HG02970 (cell line): ENCODE data around the gene SPEF1.

Experiments used
- ATAC-seq: cut with Tn5 transposase; IDR thresholded peaks from one replicate; pipeline ENCODE4 v1.9.1; 2021; ENCODE audit warnings: mild to moderate bottlenecking, moderate library complexity, moderate number of reproducible peaks; ENCODE audit not compliant: unreplicated experiment, low FRiP score

SPEF1 gene

DNA sequence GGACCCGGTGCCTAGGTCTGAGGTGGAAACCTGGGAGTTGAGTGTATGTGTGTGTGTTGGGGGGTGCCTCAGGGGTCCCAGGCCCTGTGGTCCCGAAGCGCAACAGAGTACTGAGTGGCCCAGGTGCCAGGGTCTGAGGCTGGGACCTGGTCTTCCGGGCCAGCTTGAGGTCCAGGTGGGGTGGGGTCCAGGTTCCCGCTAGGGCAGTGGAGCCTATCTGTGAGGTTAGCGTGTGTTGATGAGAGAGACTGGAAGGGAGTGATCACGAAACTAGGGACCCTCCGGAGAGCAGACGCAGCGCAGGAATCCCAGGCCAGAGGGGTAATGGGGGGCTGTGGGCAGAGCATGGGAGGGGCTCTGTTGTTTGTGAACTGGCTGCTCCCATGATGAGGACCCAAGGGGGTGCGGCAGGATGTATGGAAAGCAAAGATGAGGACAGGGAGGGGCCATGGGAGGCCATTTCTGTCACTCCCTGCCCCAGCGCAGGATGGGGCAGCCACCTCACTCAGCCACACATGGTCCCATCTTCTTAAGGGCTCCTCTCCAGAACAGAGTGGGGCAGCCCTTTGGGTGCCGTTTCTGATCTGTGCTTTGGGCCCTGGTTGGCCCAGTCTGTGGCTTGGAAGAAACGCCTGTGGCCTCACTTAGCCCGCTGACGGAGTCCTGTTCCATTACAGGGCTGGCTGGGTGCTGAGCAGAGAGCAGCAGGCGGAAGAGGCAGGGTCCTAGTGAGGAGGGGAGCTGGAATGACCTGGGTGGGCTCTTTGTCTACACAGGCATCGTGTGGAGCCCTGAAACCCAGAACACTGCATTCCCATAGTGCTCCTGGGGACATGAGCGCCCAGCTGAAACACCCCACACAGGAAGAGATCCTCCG, 47.9 kb downstream of the SPEF1 start:
- no peak for ATAC-seq

DNA sequence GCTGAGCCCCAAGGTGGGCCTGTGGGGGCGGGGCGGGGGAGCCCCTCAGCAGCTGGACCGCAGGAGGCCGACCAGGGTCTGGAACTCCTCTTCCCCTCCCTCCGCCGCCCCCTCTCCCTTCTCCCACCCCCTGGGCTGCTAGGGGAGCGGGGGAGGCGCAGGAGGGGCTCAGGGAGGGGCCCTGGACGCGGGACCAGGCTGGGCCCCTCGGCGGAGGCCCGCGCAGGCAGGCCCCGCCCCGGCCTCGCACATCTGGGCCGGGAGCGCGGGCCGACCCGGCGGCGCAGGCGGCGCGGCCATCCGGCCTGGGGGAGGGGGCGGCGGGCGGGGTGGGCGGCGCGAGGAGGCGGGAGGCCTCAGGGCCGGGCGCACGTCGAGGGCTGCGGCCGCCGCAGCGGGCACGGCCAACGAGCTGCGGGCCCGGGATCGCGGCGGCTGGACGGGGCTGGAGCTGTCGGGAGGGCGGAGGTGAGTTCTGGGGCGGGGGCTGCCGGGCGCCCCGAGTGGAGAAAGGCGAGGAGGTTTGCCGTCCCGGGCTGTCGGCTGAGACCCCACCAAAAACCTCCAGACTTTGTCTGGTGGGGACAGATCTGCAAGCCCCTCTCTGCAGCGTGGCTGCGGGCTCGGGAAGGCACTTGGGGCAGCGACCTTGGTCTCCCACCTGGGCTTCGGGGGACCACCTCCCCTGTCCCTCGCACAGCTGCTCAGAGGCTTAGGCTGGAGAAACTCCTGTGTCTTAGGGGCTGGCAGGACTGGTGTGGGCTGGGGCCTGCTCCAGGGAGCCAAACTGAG, 48.7 kb downstream of the SPEF1 start, which contains the start of gene HSPA12B:
Gene HSPA12B, plus strand, starts transcription at position 359 of the 792 bp plus-strand sequence. CDS start 5,990 bp downstream, outside the sequence.
- no peak for ATAC-seq

DNA sequence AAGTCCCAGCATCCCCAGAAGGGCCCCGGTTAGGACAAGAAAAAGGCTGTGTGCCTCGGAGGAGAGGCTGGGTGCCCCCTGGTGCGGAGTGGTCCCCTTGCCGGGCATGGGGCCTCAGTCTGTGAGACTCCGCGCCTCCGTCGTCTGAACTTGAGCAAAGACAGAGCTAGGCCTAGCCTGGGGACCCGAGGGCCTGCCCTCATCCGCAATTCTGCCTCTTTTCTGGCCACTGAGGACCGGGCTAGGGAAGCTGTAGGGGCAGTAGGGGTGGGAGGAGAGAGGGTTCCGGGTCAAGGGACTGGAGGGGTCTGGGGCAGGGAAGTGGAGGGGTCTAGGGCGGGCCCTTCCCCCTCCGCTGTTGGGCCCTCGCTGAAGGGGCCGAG, 49.3 kb downstream of the SPEF1 start:
- no peak for ATAC-seq

DNA sequence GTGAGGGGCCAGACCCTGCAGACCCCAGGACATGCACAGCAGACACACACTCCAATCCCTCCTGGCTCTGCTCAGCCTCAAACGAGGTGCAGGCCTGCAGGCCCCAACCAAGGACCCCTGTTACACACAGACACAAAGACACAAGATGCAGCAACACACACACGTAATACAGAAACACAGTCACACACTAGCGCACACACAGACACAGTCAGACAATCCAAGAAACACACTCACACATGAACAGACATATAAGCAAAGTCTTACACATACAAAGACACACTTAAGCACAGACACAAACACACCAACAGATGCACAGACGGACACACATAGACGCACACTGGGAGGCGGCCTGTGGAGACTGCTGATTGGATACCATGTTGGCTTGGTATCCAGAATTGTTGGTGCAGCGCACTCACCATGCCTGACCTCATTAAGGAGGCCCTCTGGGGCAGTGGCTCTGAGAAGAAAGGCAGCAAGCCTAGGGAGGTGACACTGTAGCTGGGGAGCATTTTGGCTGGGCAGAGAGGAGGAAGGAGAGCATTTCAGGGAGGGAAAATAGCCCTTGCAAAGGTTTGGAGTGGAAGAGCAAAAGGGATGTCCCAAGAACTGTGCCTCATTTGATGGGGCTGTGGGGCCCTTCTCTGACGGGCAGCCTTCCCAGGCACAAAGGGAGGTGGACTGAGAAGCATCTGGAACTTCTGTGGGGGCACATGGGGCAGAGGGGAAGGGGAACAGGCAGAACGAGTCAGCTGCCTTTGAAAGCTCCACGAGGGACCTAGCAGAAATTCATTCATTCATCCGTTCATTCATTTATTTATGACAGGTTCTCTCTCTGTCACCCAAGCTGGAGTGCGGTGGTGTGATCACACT, 50.2 kb downstream of the SPEF1 start:
- no peak for ATAC-seq

DNA sequence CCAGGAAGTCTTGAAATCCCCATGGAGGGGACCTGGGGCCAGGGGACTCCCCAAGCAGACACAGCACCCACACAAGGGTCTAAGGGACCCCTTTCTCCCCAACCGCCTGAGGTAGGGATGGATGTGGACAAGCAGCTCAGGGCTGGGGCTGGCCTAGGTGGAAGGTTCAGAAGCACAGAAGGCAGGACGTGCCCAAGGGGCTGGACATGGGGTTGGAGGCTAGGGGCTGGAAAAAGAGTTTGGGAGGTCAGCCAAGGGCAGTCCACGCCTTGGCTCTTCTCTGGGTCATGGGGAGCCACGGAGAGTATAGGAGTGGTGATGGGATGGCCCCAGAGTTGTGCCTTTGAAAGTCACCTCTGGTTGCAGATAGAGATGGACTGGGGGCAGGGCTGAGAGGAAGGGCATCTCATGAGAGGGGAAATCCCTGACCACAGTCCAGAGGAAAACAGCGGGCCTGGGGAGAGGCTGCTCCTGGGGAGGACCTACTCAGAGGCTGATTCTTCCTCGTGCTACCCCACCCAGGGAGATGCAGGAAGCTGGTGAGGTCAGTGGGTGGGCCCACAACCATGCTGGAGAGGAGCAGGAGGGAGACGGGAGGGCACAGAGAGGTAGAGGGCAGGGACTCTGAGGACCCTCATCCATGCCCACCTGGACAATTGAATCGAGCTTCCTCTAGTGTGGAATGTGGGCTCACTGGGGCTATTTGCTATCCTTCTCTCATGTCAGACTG, 51.3 kb downstream of the SPEF1 start:
- ATAC-seq = no peak

DNA sequence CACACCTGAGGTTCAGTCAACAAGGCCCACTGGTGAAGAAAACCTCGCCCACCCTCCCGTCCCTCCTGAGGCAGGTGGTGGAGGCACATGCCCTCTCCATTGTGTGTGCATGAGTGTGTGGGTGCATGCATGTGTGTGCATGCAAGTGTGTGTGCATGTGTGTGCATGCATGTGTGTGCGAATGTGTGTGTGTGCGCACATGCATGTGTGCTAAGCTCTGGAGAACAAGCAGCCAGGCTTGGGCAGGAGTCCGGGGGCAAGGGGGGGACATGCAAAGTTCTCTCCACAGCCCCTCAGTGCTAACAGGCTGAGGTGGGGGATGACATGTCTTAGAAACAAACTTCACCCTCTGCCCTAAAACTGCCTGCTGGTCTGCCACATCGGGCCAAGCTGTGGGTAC, 51.9 kb downstream of the SPEF1 start:
- no peak for ATAC-seq

DNA sequence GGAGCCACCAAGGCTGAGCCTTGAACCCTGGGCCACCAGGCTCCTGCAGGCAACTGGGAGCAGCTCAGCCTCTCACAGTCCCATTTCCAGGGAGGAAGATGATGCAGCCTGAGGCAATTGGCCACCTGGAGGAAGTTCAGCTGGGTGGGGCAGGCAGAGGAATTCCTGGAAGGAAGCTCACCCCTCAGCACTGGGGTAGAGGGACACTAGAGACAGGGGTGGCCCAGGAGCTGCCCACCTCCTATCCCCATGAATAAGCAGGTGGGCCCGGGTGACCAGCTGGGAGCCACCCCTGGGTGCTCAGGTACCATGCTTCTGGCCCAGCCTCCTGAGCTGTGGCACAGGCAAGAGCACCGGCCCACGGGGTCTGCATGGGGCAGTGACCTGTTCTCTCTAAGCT, 52.4 kb downstream of the SPEF1 start:
- no peak for ATAC-seq

DNA sequence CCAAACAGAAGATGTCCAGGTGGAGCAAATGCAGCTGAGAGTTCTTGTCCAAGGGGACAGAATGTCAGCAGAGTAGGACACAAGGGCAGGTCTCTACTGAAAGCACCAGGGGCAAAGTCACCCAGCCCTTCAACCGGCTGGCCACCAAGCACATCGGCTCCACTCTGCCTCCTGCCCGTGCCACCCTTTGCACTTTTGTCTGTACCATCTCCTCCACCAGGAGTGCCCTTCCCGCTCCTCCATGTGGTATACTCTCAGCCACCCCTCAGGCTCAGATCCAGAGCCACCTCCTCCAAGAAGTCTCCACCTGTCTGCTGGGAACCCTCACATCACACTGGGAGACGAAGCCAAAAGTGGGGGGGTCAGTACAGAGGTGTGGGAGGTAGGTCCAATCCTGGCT, 52.9 kb downstream of the SPEF1 start:
- ATAC-seq = no peak
